Right cardiac atrium (tissue), 5 donors: ENCODE results near the gene NPAS3. TPM values are rescaled to one million over a fixed set of nuclear protein-coding genes. Genes with fewer than 3 reads are reported as not detected.
A peak's percentile ranks its signal among the peaks of the same experiment; 100 is the strongest.

Experiments
- ATAC-seq, 2 donors: fragments of 200-7000 bp; cut with Tn5 transposase; one replicate each; pipeline versions ENCODE4 v1.8.0 to v1.9.1; 2020; ENCODE audit warnings: moderate library complexity in 2 of 2, mild to moderate bottlenecking in 1 of 2
- DNase-seq, 3 donors: peaks; one replicate each; pipeline ENCODE4 v3.0.0-alpha.2; 2020
- H3K27ac ChIP-seq: one replicate; pipeline ENCODE4 v1.5.1; 2013; ENCODE audit warnings: mild to moderate bottlenecking, low read length, control low read depth, moderate library complexity
- H3K27me3 ChIP-seq: one replicate; pipeline ENCODE4 v1.6.1; 2013; ENCODE audit not compliant: control insufficient read depth, insufficient read depth
- H3K4me1 ChIP-seq: one replicate; pipeline ENCODE4 v1.6.1; 2013; ENCODE audit warnings: low read length; ENCODE audit not compliant: control insufficient read depth, insufficient read depth
- H3K4me3 ChIP-seq: one replicate; pipeline ENCODE4 v1.5.1; 2013; ENCODE audit warnings: low read length, control low read depth
- H3K9me3 ChIP-seq: one replicate; pipeline ENCODE4 v1.6.1; 2013; ENCODE audit warnings: low read length; ENCODE audit not compliant: control insufficient read depth
- WGBS: extraction: QIAGEN DNeasy Blood & Tissue Kit; methylation state at CpG from one replicate; pipeline ENCODE4 v1.1.7; 2013; 5-methylcytosine and 5-hydroxymethylcytosine counted together
- intact Hi-C, 4 donors: fragments of 100-400 bp; cut with DNase I; formaldehyde crosslinking; loops; one replicate each; pipeline versions ENCODE4 v1.11.0 to v1.14.0; 2022 to 2023
- long read RNA-seq, 4 donors: library from polyadenylated mRNA; unstranded; transcript quantifications; one replicate each; pipeline ENCODE4 v2.0.0, GENCODE V29; 2020 to 2021
- polyA plus RNA-seq: library from polyadenylated mRNA; stranded (reverse); fragments of 200-250 nt; gene quantifications from one replicate; pipeline ENCODE4 v1.2.3, GENCODE V29; 2013
- total RNA-seq, 4 donors: library from RNA; stranded (reverse); fragmentation: NEBNext Ultra II Directional; extraction: Animal tissue kit (Norgen Biotek cat#: 25700); gene quantifications; one replicate each; pipeline ENCODE4 v1.2.1, GENCODE V29; 2021
- donor health status: healthy with polysubstance abuse.
- donor health status: DM: no; HTN: yes; CAD: no.
- donor health status: DM: no; HTN: no; CAD: no.
- donor health status: DM: no; HTN: yes; CAD: no; lungs with severe emphysema.
- donor health status: DM: yes; HTN: yes; CAD: no.

The NPAS3 gene
- total RNA-seq (1 to 10 TPM; 2.8 to 5.7 (median 4.4) TPM), polyA plus RNA-seq (0.48 TPM)
- long read RNA-seq, donor 1, partial matches to known transcripts, result 0 of 1 reads
- long read RNA-seq, donor 1, other reads (novel, unspliced or antisense), result 1 of 1 reads
- long read RNA-seq, donor 2, result 0 reads
- long read RNA-seq, donor 3, result 0 reads
- long read RNA-seq, donor 4, partial matches to known transcripts, result 0 of 1 reads
- long read RNA-seq, donor 4, other reads (novel, unspliced or antisense), result 0 of 1 reads

DNA sequence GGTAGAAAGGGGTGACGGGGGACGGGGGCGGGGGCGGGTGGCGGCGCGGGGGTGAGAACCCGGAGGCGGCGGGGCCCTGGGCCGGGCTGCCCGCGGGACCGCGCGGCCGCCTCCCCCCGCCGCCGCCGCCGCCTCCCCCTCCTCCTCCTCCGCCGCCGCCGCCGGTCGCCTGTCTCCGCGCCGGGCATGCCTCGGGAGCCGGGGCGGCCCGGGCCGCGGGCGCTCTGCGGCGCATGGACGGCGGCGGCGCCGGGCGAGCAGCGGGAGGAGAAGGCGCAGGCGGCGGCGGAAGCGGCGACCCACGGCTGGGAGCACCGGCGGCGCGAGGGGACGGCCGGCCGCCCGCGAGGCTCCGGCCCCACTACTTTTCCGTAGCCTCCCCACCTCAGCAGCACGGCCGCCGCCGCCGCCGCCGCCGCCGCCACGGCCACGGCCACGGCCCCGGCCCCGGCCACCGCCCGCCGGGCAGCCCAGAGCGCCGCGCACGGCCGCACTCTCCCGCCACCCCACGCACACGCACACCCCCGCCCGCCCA lies at the start of gene NPAS3:
NPAS3 (plus strand) TSS at position 161 of the 535 bp plus-strand sequence.
- intact Hi-C loops, result loop anchor here in 1 of 4 donors (10.0 kb wide), 1 partner anchor 856 kb away; no protein-coding TSS in a partner anchor
- Histone ChIP-seq H3K27ac (peak within 1 kb of the TSS; percentile 71), H3K27me3 (no peaks in the 10 kb centered on the region), H3K4me1 (no peaks in the 10 kb centered on the region), H3K9me3 (no peaks in the 10 kb centered on the region), H3K4me3 (peak within 1 kb of the TSS; percentile 97)
- under 1% methylated on average over 77 of the region's 92 CpGs for WGBS
- DNase-seq (peak; percentile 21 to 68 (median 67)), ATAC-seq (peak; percentile 27 to 34)

DNA sequence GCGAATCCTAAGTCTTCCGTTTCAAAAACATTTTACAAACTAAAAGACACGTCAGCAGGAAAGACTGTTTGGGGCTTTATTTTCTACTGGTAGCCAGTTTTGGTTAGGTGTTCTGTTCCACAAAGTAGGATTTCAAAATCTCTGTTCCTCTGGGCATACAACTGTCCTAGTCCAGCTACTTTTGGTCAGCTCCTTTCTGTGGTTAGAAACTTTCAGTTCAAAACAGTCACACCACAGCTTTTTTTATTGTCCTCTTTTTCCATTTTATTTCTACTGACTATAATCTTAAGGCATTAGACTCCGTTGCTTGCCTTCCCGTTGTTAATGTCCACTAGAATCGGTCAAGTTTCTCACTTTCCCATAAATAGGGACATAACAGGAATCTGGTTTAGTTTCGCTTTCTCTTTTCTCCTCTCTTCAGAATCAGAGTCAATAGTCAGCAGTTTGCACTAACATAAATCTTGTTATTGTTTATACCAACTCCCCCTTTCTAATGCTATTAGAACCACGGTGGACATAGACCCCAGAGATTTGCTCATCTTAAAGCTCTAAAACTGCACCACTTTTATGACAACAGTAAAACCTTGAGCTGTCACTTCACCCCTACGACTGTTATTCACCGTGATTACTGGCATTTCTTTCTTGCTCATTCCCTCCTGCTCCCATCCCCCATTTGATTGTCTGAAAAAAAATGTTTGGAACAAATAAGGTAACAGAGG lies 41.5 kb upstream of the NPAS3 start:
- 37% methylated on average over 10 of the region's 10 CpGs for WGBS
- Histone ChIP-seq H3K4me1 (no peaks in the 10 kb centered on the region), H3K9me3 (no peaks in the 10 kb centered on the region), H3K4me3 (peak overlapping the region; percentile 82), H3K27ac (no peak overlapping the region), H3K27me3 (no peaks in the 10 kb centered on the region)
- peak; percentile 59 to 71 for ATAC-seq
- no peak for DNase-seq
- intact Hi-C loops, result no loop called here

DNA sequence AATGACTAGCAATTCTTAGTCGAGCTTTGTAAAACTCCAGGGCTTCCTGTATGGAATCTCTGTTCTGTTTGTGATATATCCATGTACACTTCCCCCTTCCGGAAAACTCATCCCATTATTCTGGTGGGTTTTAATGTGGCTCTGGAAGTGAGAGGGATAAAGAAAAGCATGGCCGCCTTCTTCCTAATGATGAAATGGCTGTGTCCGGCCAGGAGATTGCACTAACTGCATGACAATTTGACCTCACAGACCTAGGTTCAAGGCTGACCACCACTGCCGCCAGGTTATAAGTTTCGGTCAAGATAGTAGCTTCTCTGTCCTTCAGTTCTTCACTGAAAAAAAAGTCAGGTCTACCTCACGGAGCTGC lies 41.0 kb upstream of the NPAS3 start:
- Histone ChIP-seq H3K27me3 (no peaks in the 10 kb centered on the region), H3K9me3 (no peaks in the 10 kb centered on the region), H3K4me3 (peak overlapping the region; percentile 82), H3K4me1 (no peaks in the 10 kb centered on the region), H3K27ac (no peak overlapping the region)
- ATAC-seq (no peak), DNase-seq (no peak)
- intact Hi-C loops, result no loop called here
- 77% methylated on average over 7 of the region's 7 CpGs for WGBS

DNA sequence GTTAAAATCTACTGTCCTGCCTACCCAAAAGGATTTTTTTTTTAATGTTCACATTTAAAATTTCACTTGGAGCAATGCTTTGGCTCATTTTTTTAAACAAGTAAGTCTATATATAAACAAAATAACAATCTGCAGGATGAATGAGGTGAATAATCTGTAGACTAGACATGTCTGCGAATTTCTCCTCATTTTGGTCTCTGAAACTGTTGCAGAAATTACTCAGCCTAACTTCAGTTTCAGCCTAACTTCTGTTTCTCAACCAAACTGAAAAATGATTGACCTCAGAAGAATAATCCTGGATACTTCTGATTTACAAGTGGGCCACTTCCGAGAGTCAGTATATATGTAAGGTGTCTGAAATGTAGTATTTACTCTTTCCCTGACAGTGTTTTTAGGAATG lies 39.8 kb upstream of the NPAS3 start:
- Histone ChIP-seq H3K4me3 (no peak overlapping the region), H3K9me3 (no peaks in the 10 kb centered on the region), H3K27ac (no peak overlapping the region), H3K27me3 (no peaks in the 10 kb centered on the region), H3K4me1 (no peaks in the 10 kb centered on the region)
- intact Hi-C loops, result no loop called here
- 91% methylated on average over 2 of the region's 2 CpGs for WGBS
- DNase-seq (no peak), ATAC-seq (no peak)

DNA sequence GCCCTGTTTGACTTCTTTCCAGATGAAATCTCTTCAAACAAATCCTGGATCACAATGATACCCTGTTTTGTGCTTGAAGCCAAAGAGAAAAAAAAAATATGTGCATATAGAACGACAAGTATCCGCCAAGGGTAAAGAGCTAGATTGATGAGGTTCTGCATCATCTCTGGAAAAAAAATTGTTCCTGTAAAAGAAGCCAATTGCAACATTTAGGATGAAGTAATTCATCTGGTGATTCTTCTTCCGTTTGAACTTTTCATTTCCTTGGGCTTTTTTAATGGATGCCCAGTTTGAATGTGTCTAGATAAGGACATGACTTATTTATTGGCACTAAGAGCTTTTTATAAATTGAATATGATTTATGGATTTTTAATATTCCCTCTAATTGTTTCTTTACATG lies 38.1 kb upstream of the NPAS3 start:
- Histone ChIP-seq H3K4me3 (no peak overlapping the region), H3K27ac (no peak overlapping the region), H3K9me3 (no peaks in the 10 kb centered on the region), H3K27me3 (no peaks in the 10 kb centered on the region), H3K4me1 (no peaks in the 10 kb centered on the region)
- WGBS, result 71% methylated on average over 3 of the region's 3 CpGs
- DNase-seq (no peak), ATAC-seq (no peak)
- intact Hi-C loops, result no loop called here

DNA sequence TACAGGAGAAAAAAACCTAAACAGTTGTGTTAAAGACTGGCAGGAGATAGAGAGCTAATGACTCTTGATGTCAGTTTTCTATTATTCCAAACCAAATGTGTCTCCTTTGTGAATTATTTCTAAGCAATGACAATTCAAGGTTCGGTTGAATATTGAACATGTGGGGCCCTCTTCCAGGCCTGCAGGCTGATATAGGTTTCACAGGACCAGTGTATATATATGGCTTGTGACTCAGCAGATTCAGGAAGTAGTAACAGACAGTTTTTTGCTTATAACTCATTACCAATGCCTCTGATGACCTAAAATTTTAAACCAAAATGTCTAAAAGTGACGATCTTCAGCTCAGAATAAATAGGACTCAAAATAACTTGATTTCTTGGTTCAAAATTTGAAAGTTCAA lies 33.7 kb upstream of the NPAS3 start:
- Histone ChIP-seq H3K9me3 (no peaks in the 10 kb centered on the region), H3K4me1 (no peaks in the 10 kb centered on the region), H3K27ac (no peak overlapping the region), H3K4me3 (no peak overlapping the region), H3K27me3 (no peaks in the 10 kb centered on the region)
- no peak for ATAC-seq
- no peak for DNase-seq
- WGBS, result 88% methylated on average over 2 of the region's 2 CpGs
- intact Hi-C loops, result no loop called here

DNA sequence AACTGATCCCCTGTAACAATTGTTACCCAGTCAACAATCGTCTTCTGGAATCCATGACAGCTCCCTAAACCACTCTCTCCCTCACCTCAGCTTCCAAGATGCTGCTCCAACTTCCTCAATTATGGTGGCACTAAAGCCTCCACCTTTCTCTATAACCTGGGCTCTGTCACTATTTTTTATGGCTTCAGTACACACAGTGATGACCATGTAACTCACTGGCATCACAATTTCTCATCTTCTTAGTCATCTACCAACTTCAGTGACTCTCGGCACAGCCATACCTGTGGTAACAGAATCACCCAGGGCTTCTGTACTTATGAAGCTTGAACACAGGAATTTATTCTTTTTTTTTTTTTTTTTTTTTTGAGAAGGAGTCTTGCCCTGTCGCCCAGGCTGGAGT lies 32.0 kb upstream of the NPAS3 start:
- ATAC-seq, result no peak
- Histone ChIP-seq H3K9me3 (no peaks in the 10 kb centered on the region), H3K27ac (no peak overlapping the region), H3K4me1 (no peaks in the 10 kb centered on the region), H3K4me3 (no peak overlapping the region), H3K27me3 (no peaks in the 10 kb centered on the region)
- no peak for DNase-seq
- 91% methylated on average over 3 of the region's 3 CpGs for WGBS
- intact Hi-C loops, result no loop called here

DNA sequence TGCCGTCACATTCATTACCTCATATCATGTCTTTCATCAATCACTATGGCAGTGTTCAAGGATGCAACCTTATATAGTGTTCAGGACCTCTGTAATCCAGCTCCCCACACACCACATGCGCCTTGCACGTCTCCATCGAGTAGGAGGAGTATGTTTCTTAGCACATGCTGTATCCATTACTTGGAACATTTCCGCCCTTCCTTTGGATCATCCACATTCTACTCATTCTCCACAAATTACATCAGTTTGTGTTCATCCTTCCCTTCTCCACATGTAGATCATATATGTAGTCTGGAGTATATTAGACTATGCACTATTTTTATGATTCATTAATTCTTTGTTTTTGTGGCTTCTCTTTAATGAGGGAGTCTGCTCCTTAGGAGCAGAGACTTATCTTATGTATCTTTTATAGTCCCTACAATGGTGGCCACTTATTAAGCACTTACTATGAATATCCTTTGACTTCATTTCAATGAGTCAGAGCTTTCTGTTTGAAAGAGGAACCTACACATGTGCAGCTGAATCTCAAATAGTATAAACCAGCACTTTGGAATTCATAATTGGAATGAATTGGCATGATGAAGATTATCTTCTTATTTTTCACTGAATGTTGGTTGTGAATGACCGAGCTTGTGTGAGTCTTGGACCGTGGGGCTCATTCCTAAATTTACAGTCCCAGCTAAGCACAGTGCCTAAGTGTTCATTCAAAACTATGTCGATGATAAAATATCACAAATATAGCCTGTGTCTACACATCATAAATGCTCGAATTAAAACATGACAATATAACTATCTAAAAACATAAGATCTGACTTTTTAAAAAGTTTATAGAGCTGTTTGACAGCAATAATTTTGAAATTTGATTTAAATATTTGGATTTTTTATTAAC lies 30.2 kb upstream of the NPAS3 start:
- DNase-seq (peak in 1 of 3 donors; percentile 9), ATAC-seq (no peak)
- no peaks in the 10 kb centered on the region for H3K9me3 ChIP-seq
- H3K4me1 ChIP-seq, result no peaks in the 10 kb centered on the region
- WGBS, result 82% methylated on average over 9 of the region's 9 CpGs
- intact Hi-C loops, result no loop called here
- no peak overlapping the region for H3K4me3 ChIP-seq
- no peak overlapping the region for H3K27ac ChIP-seq
- no peaks in the 10 kb centered on the region for H3K27me3 ChIP-seq

DNA sequence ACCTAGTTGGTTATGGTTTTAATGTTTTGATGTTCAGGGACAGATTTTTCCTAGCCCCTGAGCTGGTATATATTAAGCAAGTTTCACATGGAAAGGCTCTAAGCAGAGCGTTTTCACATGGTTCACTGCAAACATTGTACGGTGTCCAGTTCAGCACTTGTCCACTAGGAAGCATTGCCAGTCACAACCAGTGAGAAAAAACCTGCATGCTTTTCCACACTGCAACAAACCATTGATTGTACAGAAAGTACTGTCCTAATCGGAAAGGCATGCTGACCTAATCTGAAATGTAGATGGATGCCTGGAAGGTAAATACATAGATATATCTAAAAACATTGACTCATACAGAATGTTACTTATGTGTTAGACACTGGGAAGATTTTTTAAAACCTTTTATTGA lies 25.0 kb upstream of the NPAS3 start:
- Histone ChIP-seq H3K4me1 (no peaks in the 10 kb centered on the region), H3K27ac (no peak overlapping the region), H3K27me3 (no peaks in the 10 kb centered on the region), H3K9me3 (no peaks in the 10 kb centered on the region), H3K4me3 (no peak overlapping the region)
- intact Hi-C loops, result no loop called here
- ATAC-seq, result no peak
- WGBS, result 45% methylated on average over 3 of the region's 3 CpGs
- DNase-seq, result no peak

DNA sequence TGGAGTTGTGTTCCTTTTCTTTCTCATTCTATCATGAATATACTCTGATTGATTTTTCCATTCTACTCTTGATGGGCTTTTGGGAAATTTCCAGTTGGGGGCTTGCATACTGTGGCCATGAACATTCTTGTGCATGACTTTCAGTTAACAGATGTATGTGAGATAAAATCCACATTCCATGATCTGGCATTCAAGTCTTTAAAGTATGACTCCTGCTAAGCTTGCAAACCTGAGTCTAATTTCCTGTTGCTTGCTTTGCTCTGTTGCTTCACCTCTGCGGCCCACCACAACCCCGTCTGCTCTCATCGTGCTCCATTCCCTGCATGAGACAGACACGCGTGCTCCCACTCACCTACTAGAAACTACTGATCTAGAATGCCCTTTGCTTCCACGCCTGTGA lies 24.3 kb upstream of the NPAS3 start:
- Histone ChIP-seq H3K4me3 (no peak overlapping the region), H3K4me1 (no peaks in the 10 kb centered on the region), H3K27ac (no peak overlapping the region), H3K27me3 (no peaks in the 10 kb centered on the region), H3K9me3 (no peaks in the 10 kb centered on the region)
- 94% methylated on average over 6 of the region's 6 CpGs for WGBS
- peak in 1 of 3 donors; percentile 3 for DNase-seq
- intact Hi-C loops, result no loop called here
- ATAC-seq, result no peak
